Heart left ventricle (tissue), 16 donors: ENCODE measurements around the gene ARID3A. TPM values are rescaled to one million over a fixed set of nuclear protein-coding genes. Genes with fewer than 3 reads are reported as not detected.

Experiments used
- ATAC-seq, 4 donors: fragments of 200-7000 bp; cut with Tn5 transposase; one replicate each; pipeline ENCODE4 v1.9.1; 2020 to 2022; ENCODE audit warnings: moderate library complexity in 4 of 4, mild to moderate bottlenecking in 3 of 4, moderate number of reproducible peaks in 1 of 4
- DNase-seq, 5 donors: peaks; one replicate each; pipeline ENCODE4 v3.0.0-alpha.2; 2020
- H3K27ac ChIP-seq, 12 donors: fragments of 200-600 bp; sonication (generic) in 4 of 12; one replicate each; pipeline versions ENCODE4 v1.5.0 to v1.8.0; 2016 to 2022; ENCODE audit warnings: mild to moderate bottlenecking in 2 of 12
- H3K27me3 ChIP-seq, 9 donors: fragments of 200-600 bp; sonication (generic) in 2 of 9; one replicate each; pipeline versions ENCODE4 v1.5.1 to v1.8.0; 2016 to 2022; ENCODE audit warnings: mild to moderate bottlenecking in 3 of 9
- H3K36me3 ChIP-seq, 9 donors: fragments of 200-600 bp; sonication (generic) in 2 of 9; one replicate each; pipeline versions ENCODE4 v1.5.0 to v1.8.0; 2018 to 2022; ENCODE audit warnings: mild to moderate bottlenecking in 2 of 9
- H3K4me1 ChIP-seq, 12 donors: fragments of 200-600 bp; sonication (generic) in 4 of 12; one replicate each; pipeline versions ENCODE4 v1.5.0 to v1.8.0; 2016 to 2022; ENCODE audit warnings: mild to moderate bottlenecking in 3 of 12
- H3K4me3 ChIP-seq, 12 donors: fragments of 200-600 bp; sonication (generic) in 4 of 12; one replicate each; pipeline versions ENCODE4 v1.5.0 to v1.8.0; 2017 to 2022; ENCODE audit warnings: mild to moderate bottlenecking in 9 of 12, moderate library complexity in 4 of 12
- H3K9me3 ChIP-seq, 12 donors: fragments of 200-600 bp; sonication (generic) in 4 of 12; one replicate each; pipeline versions ENCODE4 v1.5.0 to v1.8.0; 2016 to 2022; ENCODE audit warnings: mild to moderate bottlenecking in 1 of 12
- CTCF ChIP-seq, 12 donors: fragments of 200-600 bp; sonication (generic) in 4 of 12; IDR thresholded peaks; one replicate each; pipeline versions ENCODE4 v1.5.0 to v1.8.0; 2018 to 2022; ENCODE audit warnings: antibody characterized with exemption in 12 of 12, mild to moderate bottlenecking in 5 of 12
- POLR2A ChIP-seq, 2 donors: fragments of 450-650 bp; IDR thresholded peaks; one replicate each; pipeline ENCODE4 v1.6.1; 2017; ENCODE audit warnings: antibody characterized with exemption in 2 of 2, mild to moderate bottlenecking in 2 of 2, moderate library complexity in 2 of 2
- WGBS, 4 donors: extraction: QIAGEN DNeasy Blood & Tissue Kit in 2 of 4; methylation state at CpG; one replicate each; pipeline versions ENCODE4 v1.1.5 to v1.1.7; 2013 to 2018; 5-methylcytosine and 5-hydroxymethylcytosine counted together
- intact Hi-C, 10 donors: fragments of 100-400 bp; cut with DNase I; formaldehyde crosslinking; loops; one replicate each; pipeline versions ENCODE4 v1.11.1 to v1.14.2; 2022
- polyA plus RNA-seq, 2 donors: library from polyadenylated mRNA; stranded (reverse); fragments of 200-250 nt; gene quantifications; one replicate each; pipeline ENCODE4 v1.2.3, GENCODE V29; 2013
- total RNA-seq, 9 donors: library from RNA; depleted of rRNA in 2 of 9; stranded (reverse); fragments of >200 nt in 2 of 9; fragmentation: NEBNext Ultra II Directional in 3 of 9; extraction: Animal tissue kit (Norgen Biotek cat#: 25700) in 3 of 9; gene quantifications; one replicate each; pipeline versions ENCODE4 v1.1.0 to v1.2.4, GENCODE V29; 2016 to 2023
- donor health status: ischemic (EF 13 %, LVEDD 7.1; RV severe dilation, severe dysfunction).
- donor health status: healthy with polysubstance abuse.
- donor health status: DM: no; HTN: yes; CAD: no.
- donor health status: DM: no; HTN: no; CAD: no.
- donor health status: ischemic (EF 25% LVEDD 6.9; RV normal size, moderate dysfunction).
- donor health status: ischemic (EF 25% LVEDD 5.7; RV mildly dilated, moderate dysfunction).
- donor health status: healthy.
- donor health status: DM: yes; HTN: yes; CAD: no.
- donor health status: ischemic (EF 35%, LVEDD 5.7; RV mildly dilated, moderate dysfunction).
- donor health status: nonischemic (EF 11% LVEDD 7.7; RV severe dilation, severe dysfunction).
- donor health status: DM: yes; HTN: yes; CAD: no.
- donor health status: PGD.
- donor health status: ischemic (EF 29% LVEDD 5.4; RV normal size, mild dysfunction).
- donor health status: nonischemic (EF 23%, LVEDD 6.1; RV moderate dilation, normal function).

ARID3A gene
- total and polyA plus RNA-seq, 11 donors = 1.9 to 15.7 (median 5.8) TPM

GRCh38 chr19:954272-954671 lies 28.4 kb downstream of the ARID3A start:
- 78 to 86% (median 82%) methylated on average over 14 of the region's 14 CpGs for WGBS, 4 donors
- intact Hi-C loops = no loop called here
- DNase-seq (no peak), ATAC-seq (no peak)
- Histone ChIP-seq H3K27me3 (no peaks in the 10 kb centered on the region), H3K27ac (no peak overlapping the region), H3K4me1 (peaks cover 0 to 13% (median 0%) of the 10 kb centered on the region in 12 donors), H3K4me3 (no peak overlapping the region), H3K36me3 (peaks cover 0 to under 1% (median 0%) of the 10 kb centered on the region in 9 donors), H3K9me3 (no peaks in the 10 kb centered on the region)
- TF ChIP-seq CTCF (IDR thresholded peaks at IDR 0.05) (no peak), POLR2A (IDR thresholded peaks at IDR 0.05) (no peak)

GRCh38 chr19:954672-955494 lies 29.0 kb downstream of the ARID3A start:
- Histone ChIP-seq H3K36me3 (peaks cover 0 to 6% (median 0%) of the 10 kb centered on the region in 9 donors), H3K27ac (no peak overlapping the region), H3K27me3 (no peaks in the 10 kb centered on the region), H3K9me3 (no peaks in the 10 kb centered on the region), H3K4me3 (no peak overlapping the region), H3K4me1 (peaks cover 0 to 13% (median 0%) of the 10 kb centered on the region in 12 donors)
- intact Hi-C loops = no loop called here
- no peak for DNase-seq
- 71 to 85% (median 81%) methylated on average over 31 to 43 of the region's 43 CpGs for WGBS, 4 donors
- peak in 2 of 4 donors; percentile 9 to 16 for ATAC-seq
- TF ChIP-seq CTCF (IDR thresholded peaks at IDR 0.05) = no peak
- TF ChIP-seq POLR2A (IDR thresholded peaks at IDR 0.05) = no peak

- no peak for ATAC-seq
- TF ChIP-seq POLR2A (IDR thresholded peaks at IDR 0.05) (no peak), CTCF (IDR thresholded peaks at IDR 0.05) (no peak)
- WGBS, 4 donors = 88 to 91% (median 90%) methylated on average over 51 to 55 of the region's 55 CpGs
- intact Hi-C loops = no loop called here
- Histone ChIP-seq H3K27ac (no peak overlapping the region), H3K27me3 (no peaks in the 10 kb centered on the region), H3K4me3 (no peak overlapping the region), H3K4me1 (peaks cover 0 to 13% (median 0%) of the 10 kb centered on the region in 12 donors), H3K36me3 (peaks cover 0 to 9% (median 0%) of the 10 kb centered on the region in 9 donors), H3K9me3 (no peaks in the 10 kb centered on the region)
- DNase-seq = no peak
These were observed 30.2 kb downstream of the ARID3A start for GRCh38 chr19:955803-956765.
